Measurements from ENCODE around the gene CAAP1. TPM values are rescaled to one million over a fixed set of nuclear protein-coding genes. Genes with fewer than 3 reads are reported as not detected.

CAAP1 gene
- polyA plus RNA-seq, 1 of the 3 experiments (the other 2 are of a cell fraction): 20.8 TPM

DNA sequence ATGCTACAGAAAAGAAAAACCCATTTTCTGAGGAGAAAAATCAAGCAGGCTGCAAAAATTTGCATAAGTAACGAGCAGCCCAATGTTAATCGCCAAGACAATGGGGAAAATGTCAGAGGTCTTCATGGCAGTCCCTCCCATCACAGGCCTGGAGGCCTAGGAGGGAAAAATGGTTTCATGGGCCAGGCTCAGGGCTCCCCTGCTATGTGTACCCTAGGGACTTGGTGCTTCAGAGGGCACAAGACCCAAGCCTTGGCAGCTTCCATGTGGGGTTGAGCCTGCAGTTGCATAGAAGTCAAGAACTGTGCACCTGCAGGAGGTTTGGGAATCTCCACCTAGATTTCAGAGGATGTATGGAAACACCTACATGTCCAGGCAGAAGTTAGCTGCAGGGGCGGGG, 10.4 kb downstream of the CAAP1 start:
- WGBS (ENCODE audit: low lambda C conversion rate): 91% methylated on average over 3 of the region's 3 CpGs
- Histone ChIP-seq H3K79me2 (ENCODE audit: insufficient read depth) (peaks cover 23% of the 10 kb centered on the region), H3K4me1 (ENCODE audit: control insufficient read depth in 1 of 2, insufficient read depth in 2 of 2, low read depth in 1 of 2, low read length in 1 of 2) (no peaks in the 10 kb centered on the region), H3K9ac (no peak overlapping the region), H3F3A (replicated peaks; ENCODE audit: insufficient read depth) (no peaks in the 10 kb centered on the region), H2AFZ (ENCODE audit: low read depth) (no peak overlapping the region), H4K20me1 (ENCODE audit: insufficient read depth) (no peaks in the 10 kb centered on the region), H3K27me3 (ENCODE audit: insufficient read depth) (no peaks in the 10 kb centered on the region), H3K9me2 (no peaks in the 10 kb centered on the region), H3K27ac (ENCODE audit: low read depth in 2 of 2, low read length in 1 of 2) (no peak overlapping the region), H3K36me3 (replicated peaks in 1 of 2; ENCODE audit: control insufficient read depth in 1 of 2, insufficient read depth in 2 of 2, low read length in 1 of 2) (peaks cover 46 to 47% of the 10 kb centered on the region in 2 experiments), H3K4me3 (ENCODE audit: low read depth in 2 of 2, low read length in 1 of 2) (no peak overlapping the region; a peak in 1 of 4 replicates), H3K9me3 (no peaks in the 10 kb centered on the region), H3K4me2 (no peak overlapping the region)
- no peak for TF ChIP-seq JUND (IDR thresholded peaks at IDR 0.05)
- ChIA-PET POLR2A (no interaction called here), CTCF (interaction anchor here (1.1 kb wide), 1 partner anchor 10 kb away, joined by 3 read pairs; no protein-coding TSS in a partner anchor)
- no peak for DNase-seq

DNA sequence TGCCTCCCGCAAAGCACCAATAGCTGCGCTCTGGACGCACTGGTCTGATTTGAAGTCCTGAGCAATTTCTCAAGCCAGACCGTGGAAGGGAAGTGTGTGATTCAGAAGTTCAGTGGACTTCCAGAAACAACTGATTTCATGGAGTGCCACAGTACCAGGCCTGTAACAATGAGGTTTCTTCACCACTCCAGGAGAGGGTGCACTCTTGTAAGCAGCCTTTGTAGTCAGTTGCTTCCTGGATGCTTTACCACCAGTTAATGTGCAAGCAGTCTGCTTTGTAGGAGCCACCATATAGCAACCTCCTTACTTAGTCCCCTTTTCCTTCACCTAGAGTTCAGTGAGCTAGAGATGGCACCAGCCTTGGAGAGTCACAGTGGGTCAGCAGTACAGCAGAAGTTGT, 12.3 kb downstream of the CAAP1 start:
- POLR2A ChIA-PET: no interaction called here
- H3K4me3 ChIP-seq (ENCODE audit: low read depth in 2 of 2, low read length in 1 of 2): no peak overlapping the region
- no peak overlapping the region for H2AFZ ChIP-seq (ENCODE audit: low read depth)
- CTCF ChIA-PET: no interaction called here
- 94% methylated on average over 3 of the region's 4 CpGs for WGBS (ENCODE audit: low lambda C conversion rate)
- H3K4me1 ChIP-seq (ENCODE audit: control insufficient read depth in 1 of 2, insufficient read depth in 2 of 2, low read depth in 1 of 2, low read length in 1 of 2): no peaks in the 10 kb centered on the region
- H3K27ac ChIP-seq (ENCODE audit: low read depth in 2 of 2, low read length in 1 of 2): no peak overlapping the region
- no peaks in the 10 kb centered on the region for H4K20me1 ChIP-seq (ENCODE audit: insufficient read depth)
- no peaks in the 10 kb centered on the region for H3K9me3 ChIP-seq
- DNase-seq: no peak
- peaks cover 42 to 44% of the 10 kb centered on the region in 2 experiments for H3K36me3 ChIP-seq (replicated peaks in 1 of 2; ENCODE audit: control insufficient read depth in 1 of 2, insufficient read depth in 2 of 2, low read length in 1 of 2)
- no peak overlapping the region for H3K9ac ChIP-seq
- no peaks in the 10 kb centered on the region for H3K27me3 ChIP-seq (ENCODE audit: insufficient read depth)
- H3K79me2 ChIP-seq (ENCODE audit: insufficient read depth): peaks cover 6% of the 10 kb centered on the region; the same call in 1 of the 2 replicates
- H3K4me2 ChIP-seq: no peak overlapping the region
- H3F3A ChIP-seq (replicated peaks; ENCODE audit: insufficient read depth): peaks cover 3% of the 10 kb centered on the region
- H3K9me2 ChIP-seq: no peaks in the 10 kb centered on the region
- TF ChIP-seq, protein P1, sequence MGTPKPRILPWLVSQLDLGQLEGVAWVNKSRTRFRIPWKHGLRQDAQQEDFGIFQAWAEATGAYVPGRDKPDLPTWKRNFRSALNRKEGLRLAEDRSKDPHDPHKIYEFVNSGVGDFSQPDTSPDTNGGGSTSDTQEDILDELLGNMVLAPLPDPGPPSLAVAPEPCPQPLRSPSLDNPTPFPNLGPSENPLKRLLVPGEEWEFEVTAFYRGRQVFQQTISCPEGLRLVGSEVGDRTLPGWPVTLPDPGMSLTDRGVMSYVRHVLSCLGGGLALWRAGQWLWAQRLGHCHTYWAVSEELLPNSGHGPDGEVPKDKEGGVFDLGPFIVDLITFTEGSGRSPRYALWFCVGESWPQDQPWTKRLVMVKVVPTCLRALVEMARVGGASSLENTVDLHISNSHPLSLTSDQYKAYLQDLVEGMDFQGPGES (IDR thresholded peaks at IDR 0.05; ENCODE audit: low read depth, low read length): no peak
- TF ChIP-seq MXI1 (IDR thresholded peaks at IDR 0.05; ENCODE audit: low read depth, low read length): no peak
- TF ChIP-seq YY1 (IDR thresholded peaks at IDR 0.05; ENCODE audit: low read depth): no peak
- TF ChIP-seq, protein P2, sequence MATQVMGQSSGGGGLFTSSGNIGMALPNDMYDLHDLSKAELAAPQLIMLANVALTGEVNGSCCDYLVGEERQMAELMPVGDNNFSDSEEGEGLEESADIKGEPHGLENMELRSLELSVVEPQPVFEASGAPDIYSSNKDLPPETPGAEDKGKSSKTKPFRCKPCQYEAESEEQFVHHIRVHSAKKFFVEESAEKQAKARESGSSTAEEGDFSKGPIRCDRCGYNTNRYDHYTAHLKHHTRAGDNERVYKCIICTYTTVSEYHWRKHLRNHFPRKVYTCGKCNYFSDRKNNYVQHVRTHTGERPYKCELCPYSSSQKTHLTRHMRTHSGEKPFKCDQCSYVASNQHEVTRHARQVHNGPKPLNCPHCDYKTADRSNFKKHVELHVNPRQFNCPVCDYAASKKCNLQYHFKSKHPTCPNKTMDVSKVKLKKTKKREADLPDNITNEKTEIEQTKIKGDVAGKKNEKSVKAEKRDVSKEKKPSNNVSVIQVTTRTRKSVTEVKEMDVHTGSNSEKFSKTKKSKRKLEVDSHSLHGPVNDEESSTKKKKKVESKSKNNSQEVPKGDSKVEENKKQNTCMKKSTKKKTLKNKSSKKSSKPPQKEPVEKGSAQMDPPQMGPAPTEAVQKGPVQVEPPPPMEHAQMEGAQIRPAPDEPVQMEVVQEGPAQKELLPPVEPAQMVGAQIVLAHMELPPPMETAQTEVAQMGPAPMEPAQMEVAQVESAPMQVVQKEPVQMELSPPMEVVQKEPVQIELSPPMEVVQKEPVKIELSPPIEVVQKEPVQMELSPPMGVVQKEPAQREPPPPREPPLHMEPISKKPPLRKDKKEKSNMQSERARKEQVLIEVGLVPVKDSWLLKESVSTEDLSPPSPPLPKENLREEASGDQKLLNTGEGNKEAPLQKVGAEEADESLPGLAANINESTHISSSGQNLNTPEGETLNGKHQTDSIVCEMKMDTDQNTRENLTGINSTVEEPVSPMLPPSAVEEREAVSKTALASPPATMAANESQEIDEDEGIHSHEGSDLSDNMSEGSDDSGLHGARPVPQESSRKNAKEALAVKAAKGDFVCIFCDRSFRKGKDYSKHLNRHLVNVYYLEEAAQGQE (IDR thresholded peaks at IDR 0.05; ENCODE audit: low read depth, low read length): no peak
- no peak for TF ChIP-seq FOXM1 (IDR thresholded peaks at IDR 0.05; ENCODE audit: low read depth)
- TF ChIP-seq NRF1 (IDR thresholded peaks at IDR 0.05; ENCODE audit: low read depth, low read length): no peak
- TF ChIP-seq ELF1 (IDR thresholded peaks at IDR 0.05): no peak
- TF ChIP-seq FOXJ3 (CRISPR knock-in tag; IDR thresholded peaks at IDR 0.05): no peak
- TF ChIP-seq, protein P3, sequence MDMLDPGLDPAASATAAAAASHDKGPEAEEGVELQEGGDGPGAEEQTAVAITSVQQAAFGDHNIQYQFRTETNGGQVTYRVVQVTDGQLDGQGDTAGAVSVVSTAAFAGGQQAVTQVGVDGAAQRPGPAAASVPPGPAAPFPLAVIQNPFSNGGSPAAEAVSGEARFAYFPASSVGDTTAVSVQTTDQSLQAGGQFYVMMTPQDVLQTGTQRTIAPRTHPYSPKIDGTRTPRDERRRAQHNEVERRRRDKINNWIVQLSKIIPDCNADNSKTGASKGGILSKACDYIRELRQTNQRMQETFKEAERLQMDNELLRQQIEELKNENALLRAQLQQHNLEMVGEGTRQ (IDR thresholded peaks at IDR 0.05; ENCODE audit: borderline replicate concordance, low read depth, low read length): no peak
- TF ChIP-seq EZH2phosphoT487 (IDR thresholded peaks at IDR 0.05; ENCODE audit: borderline replicate concordance, low read depth): no peak
- TF ChIP-seq POLR2AphosphoS5 (IDR thresholded peaks at IDR 0.05; ENCODE audit: low read depth, low read length): no peak
- TF ChIP-seq, protein P4, sequence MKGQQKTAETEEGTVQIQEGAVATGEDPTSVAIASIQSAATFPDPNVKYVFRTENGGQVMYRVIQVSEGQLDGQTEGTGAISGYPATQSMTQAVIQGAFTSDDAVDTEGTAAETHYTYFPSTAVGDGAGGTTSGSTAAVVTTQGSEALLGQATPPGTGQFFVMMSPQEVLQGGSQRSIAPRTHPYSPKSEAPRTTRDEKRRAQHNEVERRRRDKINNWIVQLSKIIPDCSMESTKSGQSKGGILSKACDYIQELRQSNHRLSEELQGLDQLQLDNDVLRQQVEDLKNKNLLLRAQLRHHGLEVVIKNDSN (IDR thresholded peaks at IDR 0.05; ENCODE audit: borderline replicate concordance, low read depth): no peak
- TF ChIP-seq TEAD4 (IDR thresholded peaks at IDR 0.05; ENCODE audit: borderline replicate concordance, insufficient read depth): no peak
- TF ChIP-seq RCOR1 (IDR thresholded peaks at IDR 0.05; ENCODE audit: low read length): no peak
- TF ChIP-seq, protein P5, sequence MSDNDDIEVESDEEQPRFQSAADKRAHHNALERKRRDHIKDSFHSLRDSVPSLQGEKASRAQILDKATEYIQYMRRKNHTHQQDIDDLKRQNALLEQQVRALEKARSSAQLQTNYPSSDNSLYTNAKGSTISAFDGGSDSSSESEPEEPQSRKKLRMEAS (IDR thresholded peaks at IDR 0.05; ENCODE audit: low read depth): no peak
- no peak for TF ChIP-seq RAD21 (IDR thresholded peaks at IDR 0.05; ENCODE audit: low read length)
- TF ChIP-seq, protein P6, sequence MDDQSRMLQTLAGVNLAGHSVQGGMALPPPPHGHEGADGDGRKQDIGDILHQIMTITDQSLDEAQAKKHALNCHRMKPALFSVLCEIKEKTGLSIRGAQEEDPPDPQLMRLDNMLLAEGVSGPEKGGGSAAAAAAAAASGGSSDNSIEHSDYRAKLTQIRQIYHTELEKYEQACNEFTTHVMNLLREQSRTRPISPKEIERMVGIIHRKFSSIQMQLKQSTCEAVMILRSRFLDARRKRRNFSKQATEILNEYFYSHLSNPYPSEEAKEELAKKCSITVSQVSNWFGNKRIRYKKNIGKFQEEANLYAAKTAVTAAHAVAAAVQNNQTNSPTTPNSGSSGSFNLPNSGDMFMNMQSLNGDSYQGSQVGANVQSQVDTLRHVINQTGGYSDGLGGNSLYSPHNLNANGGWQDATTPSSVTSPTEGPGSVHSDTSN (IDR thresholded peaks at IDR 0.05): no peak
- TF ChIP-seq RXRA (IDR thresholded peaks at IDR 0.05; ENCODE audit: borderline replicate concordance, low read depth): no peak
- no peak for TF ChIP-seq MEF2A (IDR thresholded peaks at IDR 0.05; ENCODE audit: borderline replicate concordance, low read depth)
